Measurements from ENCODE around the gene ZNF385B.

- TF ChIP-seq CTCF (IDR thresholded peaks at IDR 0.05) (no peak), POLR2A (IDR thresholded peaks at IDR 0.05) (no peak)
Measured at GRCh38 chr2:179571252-179571651, 290.2 kb downstream of the ZNF385B start.

Data from heart left ventricle (tissue), 13 donors.